HG03039 (cell line): ENCODE results near the gene RIMS4.
"Not testable (repeated sequence)": the region's sequence is repeated elsewhere in the genome, so short reads cannot be mapped to it uniquely, and the experiment has no call there.

ENCODE experiments used
- ATAC-seq: cut with Tn5 transposase; IDR thresholded peaks from one replicate; pipeline ENCODE4 v1.9.1; 2021; ENCODE audit warnings: mild to moderate bottlenecking, moderate library complexity; ENCODE audit not compliant: unreplicated experiment

Gene RIMS4

DNA sequence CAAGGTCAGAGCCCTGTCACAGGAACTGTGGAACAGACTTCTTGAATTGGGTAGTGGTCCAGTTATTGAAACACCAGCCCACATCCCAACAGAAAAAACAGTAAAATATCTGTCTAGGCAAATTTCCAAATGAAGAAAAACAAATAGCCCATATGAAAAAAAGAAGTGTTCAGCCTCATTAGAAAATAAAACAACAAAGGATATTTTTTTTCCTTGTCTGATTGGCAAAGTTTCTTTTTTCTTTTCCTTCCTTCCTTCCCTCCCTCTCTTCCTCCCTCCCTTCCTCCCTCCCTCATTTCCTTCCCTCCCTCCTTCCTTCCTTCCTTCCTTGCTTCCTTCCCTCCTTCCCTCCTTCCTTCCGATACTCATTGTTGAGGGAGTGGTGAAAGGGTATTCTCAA, 20.6 kb upstream of the RIMS4 start:
- no peak for ATAC-seq

DNA sequence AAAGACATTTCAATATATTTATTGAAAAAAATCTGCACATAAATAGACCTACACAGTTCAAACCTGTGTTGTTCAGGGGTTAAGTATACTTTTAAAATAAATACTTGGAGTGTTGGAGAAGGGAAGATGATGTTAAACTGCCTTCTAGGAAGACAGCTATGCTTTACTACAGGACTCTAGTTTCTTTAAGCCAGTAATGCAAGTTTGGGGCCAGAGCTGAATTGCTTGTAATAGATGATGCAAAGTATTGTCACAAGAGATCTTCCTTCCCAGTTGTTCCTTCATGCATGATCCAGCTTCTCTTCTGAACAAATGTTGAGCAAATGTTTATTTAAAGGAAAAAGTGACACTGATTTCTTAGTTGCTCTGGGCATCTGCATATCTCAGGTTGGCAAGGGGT, 20.2 kb upstream of the RIMS4 start:
- no peak for ATAC-seq

DNA sequence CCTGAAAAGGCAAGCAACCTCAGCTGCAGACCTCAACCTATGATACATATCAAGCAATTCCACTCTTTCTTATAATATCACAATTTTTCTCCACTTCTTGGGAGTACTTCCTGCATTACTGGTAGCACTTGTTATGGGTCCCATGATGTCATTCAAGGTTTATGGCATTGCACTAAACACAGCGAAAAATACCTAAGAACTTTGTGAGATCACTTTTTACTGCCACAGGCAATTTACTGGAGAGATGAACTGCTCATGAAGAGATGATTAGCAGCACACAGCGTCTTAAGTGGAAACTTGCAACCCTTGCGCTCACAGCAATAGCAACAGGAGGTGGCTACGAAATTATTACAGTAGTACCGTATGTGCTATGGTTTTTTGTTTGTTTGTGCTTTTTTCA, 19.3 kb upstream of the RIMS4 start:
- no peak for ATAC-seq

DNA sequence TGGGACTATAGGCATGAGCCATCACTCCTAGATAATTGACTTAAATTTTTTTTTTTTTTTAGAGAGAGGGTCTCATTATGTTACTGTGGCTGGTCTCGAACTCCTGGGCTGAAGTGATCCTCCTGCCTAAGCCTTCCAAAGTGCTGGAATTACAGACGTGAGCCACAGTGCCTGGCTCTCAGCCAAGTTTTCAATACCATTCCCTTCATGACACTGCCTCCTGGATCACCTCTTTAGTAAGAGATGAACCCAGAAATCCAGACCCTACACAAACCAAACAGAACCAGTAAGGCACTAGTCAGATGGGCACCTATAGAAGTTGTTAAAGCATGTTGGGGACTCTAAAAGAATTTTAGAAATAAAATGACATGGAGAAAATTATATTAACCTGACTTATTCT, 18.3 kb upstream of the RIMS4 start:
- no peak for ATAC-seq

DNA sequence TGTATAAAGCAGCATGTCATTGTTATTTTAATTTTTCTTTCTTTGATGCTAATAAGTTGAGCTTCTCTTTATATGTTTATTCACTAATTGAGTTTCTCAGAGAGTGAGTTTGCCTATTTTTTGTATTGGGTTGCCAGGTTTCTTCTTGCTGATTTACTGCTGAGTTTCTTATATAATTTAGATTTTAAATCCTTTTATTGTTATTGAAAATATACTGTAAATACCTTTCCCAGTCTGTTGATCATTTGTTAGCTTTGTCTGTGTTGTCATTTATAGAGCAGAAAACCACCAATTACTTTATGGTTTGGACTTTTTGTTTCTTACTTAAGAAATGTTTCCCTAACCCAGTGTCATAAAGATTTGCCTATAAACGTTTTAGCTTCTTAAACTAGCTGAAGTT, 17.1 kb upstream of the RIMS4 start:
- ATAC-seq: no peak

DNA sequence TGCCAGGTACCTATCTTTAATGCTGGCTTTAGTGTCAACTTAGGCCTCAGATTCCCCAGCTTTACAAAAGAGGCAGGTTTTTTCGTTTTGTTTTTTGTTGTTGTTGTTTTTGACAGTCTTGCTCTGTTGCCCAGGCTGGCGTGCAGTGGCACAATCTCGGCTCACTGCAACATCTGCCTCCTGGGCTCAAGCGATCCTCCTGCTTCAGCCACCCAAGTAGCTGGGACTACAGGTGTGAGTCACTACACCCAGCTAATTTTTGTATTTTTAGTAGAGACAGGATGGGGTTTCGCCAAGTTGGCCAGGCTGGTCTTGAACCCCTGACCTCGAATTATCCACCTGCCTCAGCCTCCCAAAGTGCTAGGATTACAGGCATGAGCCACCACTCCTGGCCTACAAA, 11.2 kb upstream of the RIMS4 start:
- not testable (repeated sequence) for ATAC-seq

DNA sequence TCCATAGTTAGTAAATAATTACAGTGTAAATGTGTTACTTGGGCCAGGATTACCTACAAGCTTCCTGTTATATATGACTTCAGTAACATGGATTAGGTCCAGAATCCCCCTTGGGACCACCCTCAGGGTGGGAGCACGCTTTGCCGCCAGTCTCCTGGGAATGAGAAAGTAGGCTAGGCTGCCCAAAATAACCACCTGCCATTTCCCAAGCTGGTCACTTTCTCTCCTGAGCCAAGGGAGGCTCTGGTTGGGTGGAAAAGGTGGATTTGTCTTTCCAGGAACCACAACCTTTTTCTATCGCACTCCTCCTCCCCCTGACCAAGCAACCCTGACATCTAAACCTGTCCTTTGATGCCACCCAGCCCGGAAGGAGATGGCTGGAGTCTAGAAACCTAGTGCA, 9.6 kb upstream of the RIMS4 start:
- ATAC-seq: no peak

DNA sequence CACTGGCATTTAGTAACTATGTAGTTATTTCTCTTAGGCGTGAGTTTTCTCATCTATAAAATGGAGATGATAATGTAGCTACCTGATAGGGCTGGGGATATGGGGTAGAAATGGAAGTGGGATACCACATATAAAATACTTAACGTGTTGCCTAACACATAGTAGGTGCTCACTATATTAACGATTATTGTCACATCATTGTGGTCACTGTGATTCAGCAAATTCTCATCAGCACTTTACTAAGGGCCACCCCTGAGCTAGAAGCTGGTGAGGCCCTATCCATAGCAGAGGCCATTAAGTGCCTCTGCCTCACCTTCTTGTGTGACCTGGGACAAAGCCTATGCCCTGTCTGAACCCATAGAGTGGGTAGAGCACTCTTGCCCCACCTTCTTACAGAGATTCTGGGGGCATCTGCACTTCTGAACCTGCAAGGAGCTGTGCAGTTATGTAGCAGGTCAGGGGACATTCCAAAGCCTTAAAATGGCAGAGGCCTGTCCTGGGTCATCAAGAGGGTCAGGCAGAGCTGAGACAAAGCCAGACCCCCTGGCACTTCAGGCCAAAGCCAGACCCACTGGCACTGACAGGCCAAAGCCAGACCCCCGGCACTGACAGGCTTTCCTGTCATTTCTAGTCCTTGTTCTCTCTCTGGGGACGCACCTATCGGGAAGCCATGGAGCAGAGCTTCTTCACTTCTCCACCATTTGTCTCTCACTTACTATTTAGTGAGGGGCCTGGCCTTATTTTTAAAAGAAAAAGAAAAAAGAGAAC, 7.0 kb upstream of the RIMS4 start:
- ATAC-seq: no peak

DNA sequence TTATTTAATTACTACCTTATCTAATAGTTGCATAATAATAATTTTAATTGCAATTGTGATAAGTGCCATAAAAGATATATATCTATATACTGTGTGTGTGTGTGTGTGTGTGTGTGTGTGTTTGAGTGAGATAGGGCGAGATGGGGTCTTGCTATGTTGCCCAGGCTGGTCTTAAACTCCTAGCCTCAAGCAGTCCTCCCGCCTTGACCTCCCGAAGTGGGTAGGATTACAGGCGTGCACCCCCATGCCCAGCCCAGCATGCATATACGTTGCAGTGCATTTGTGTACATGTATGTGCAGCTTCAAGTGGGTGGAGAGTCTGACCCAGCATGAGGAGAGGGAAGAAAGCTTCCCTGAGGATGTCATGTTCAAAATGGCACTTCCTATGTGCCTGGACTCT, 4.6 kb upstream of the RIMS4 start:
- ATAC-seq: no peak

DNA sequence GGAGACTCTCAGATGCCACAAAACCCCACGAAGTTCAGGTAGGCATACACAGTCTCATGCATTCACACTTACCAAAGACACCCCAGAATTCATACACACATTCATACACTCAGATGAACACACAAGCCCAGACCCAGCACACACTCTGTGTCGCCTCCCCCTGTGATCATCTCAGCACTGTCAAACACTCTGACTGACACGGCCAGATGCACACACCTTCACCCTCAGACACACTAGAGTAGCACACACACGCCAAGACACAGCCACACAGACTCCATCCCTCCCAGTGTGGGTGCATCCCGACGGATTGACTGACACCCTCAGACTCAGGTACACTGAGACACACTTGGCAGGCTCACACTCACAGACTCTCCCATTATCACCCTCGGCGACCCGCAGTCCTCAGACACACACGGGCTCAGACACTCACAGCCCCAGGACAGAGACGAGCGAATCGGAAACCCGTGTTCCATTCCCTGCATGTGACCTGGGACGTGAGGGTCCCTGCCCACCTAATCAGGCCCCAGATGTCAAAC, 872 bp upstream of the RIMS4 start:
- no peak for ATAC-seq

DNA sequence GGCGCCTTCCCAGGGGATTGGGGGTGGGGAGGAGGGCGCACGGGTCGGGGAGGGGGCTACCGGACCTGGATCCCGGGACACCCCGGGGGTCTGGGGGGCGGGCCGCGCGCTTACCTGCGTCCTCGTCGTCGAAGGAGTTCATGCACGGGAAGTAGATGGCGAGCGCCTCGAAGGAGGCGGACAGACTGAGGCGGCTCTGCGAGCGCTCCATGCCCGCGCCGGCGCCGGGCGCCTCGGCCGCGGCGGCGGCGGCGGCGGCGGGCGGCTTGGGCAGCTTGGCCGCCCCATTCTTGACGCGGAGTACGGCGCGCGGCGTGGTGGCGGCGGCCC, 320 bp downstream of the RIMS4 start:
- ATAC-seq: no peak

DNA sequence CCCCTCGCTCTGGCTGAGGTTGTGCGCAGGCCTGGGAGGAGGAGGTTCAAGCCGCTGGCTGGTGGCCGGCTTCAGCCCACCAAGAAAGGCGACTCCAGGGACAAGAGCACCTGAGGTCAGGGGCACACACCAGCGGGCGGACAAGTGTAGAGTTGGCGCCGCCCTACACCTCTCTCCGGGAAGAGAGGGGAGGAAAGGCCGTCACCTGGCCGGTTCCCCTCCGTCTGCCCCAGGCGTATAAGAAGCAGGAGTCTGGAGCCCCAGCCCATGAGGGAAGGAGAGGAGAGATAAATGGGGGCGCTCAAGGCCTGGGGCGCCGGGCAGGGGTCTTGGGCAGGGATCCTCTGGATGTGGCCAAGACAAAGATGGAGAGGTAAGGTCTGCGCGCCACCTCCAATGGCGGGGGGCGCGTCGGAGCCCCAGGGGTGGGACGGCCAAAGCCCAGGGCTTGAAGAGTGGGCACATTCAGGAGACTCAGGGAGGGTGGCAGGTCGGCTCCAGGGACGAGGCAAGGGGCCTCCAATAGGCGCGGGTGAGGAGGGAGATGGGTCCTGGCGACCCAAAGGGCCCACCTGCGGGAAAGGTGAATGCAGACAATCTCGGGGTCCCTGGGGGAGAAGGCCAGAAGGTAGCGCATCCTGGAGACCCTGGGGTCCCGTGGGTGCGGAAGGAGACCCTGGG, 826 bp downstream of the RIMS4 start:
- ATAC-seq: no peak

DNA sequence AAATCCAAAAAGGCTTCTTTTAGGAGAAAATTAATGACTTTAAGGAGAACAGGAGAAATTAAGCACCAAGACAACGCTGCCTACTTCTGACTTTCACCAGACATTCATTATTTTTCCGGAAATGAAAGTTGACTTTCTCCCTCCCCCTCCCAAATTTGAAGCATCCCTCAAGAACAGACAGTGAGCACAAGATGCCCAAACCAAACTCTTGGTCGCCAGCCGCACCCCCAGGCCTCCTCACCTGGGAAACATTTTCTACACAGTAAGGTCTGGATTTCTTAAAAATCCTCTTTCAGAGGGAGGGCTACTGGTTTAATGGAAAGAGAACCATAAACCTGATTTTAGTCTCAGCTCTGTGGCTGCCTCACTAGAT, 2.7 kb downstream of the RIMS4 start:
- ATAC-seq: no peak

DNA sequence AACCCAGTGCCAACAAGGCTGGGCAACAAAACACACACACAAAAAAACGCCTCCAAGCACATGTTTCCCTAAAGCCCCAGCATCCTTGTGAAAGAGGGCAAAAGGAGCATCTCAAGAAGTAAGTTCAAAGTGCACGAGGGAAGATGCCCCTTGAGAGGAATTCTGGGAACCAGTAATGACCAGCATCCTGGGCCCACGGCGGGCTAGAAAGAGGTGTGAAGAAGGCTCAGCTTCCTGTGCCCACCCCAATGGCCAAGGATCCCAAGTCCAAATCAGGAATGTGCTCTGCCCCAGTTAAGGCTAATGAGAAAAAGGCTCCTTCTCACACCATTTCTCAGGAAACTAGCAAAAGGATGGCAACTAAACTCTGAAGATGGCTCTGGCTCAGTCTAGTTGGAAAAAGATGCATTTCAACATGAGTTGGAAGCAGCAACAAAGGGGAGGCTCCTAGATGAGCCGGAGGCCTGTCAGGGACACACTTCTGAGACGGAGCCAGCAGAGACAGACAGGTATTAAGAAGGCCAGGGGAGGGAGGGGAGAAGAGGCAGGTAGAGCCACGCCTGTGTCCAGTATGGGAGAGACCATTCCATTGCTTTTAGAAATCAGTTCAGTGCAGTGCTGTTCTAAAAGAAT, 3.2 kb downstream of the RIMS4 start:
- no peak for ATAC-seq

DNA sequence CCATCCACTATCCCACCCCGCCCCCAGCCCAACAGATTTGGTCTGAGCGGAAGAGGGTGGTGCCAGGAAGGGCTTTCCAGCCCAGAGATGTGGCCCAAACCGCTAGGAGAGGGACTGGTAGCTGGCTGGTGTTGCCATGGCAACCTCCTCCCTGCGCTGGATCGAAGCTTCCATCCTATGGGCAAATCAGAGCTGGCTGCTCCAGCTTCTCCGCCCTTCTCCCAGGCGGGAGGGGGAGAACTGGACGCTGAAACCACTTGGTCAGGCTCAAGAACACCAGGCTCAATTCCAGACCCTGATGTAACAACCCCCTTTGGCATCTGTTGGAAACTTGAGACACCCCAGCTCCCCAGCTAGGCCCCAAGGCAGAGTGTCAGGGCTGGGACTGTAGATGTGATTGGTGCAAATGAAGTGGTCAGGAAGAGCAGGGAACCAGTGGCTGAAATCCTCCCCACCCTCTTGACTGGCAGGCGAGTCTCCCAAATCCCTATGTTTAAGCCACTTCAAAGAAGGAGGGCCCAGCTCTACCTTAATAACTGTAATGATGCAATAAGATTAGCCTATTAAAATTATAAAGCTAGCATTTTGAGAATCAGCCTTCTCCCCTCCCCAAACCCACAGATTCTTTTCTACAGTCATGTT, 4.2 kb downstream of the RIMS4 start:
- ATAC-seq: no peak

DNA sequence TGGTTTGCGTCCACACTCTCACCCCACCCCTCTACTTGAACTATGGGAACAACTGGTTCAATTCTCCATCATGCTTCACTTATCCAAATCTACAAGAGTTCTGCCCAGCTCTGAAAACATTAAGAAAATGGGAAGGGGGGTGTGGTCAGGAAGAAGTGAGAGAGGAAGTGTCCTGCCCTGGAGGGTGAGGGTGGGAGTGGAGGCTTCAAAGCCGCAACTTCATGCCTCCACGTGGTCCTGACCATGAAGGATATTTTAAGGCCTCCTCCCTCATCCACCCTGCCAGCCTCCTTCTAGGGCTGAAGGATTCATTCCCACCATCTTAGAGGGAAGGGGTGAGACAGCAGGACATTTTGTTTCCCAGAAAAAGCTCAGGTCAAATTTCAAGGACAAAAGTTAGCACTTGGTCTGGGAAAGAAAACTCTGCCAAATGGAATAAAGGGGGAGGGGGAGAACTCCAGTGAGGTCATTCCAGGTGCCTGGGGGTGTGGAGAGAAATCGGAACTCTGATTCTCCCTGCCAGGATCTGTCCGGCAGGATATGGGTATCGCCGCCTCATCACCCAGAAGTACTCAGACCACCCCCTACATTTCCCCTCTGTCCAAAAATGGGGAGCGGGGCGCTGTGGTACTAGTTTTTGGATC, 4.9 kb downstream of the RIMS4 start:
- no peak for ATAC-seq

DNA sequence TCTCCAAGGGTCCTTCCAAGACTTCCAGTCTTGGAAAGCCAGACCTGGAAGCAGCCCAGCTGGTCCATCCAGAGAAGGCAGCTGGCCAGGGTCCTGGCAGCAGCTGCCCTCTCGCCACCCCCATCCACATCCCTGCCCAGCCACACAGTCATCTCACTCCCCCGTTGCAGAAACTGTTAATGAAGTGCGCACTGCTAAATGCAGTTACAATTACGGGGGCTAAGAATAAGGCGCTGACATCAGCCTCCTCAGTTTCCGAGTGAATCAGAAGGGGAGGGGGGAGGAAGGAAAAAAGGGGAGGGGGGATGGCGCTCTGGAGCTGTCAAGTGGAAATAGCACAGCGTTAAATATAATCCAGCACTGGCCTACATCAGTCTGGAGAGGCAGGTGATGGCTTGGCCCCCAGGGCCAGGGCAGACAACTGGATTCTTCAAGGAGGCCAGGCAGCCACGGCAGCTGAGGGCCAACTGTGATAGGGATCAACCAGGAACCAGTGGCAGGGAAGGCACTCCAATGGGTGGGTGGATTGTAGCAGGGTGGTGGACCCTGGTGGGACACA, 6.9 kb downstream of the RIMS4 start:
- ATAC-seq: no peak

DNA sequence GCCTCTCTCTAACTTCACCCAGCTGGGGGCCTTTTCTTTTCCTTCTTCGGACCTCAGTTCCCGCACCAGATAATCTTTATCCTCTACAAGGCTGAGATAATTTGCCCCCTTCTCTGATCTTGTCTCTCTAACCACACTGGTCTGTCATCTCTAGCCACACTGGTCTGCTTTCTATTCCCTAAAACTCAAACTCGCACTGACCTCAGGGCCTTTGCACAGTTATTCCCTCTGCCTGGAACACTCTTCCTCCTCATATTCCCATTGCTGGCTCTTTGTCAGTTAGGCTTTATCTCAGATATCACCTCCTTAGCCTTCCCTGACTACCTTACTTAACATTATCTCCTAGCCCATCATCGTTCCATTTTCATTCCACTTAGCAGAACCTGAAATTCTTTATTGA, 7.6 kb downstream of the RIMS4 start:
- no peak for ATAC-seq

DNA sequence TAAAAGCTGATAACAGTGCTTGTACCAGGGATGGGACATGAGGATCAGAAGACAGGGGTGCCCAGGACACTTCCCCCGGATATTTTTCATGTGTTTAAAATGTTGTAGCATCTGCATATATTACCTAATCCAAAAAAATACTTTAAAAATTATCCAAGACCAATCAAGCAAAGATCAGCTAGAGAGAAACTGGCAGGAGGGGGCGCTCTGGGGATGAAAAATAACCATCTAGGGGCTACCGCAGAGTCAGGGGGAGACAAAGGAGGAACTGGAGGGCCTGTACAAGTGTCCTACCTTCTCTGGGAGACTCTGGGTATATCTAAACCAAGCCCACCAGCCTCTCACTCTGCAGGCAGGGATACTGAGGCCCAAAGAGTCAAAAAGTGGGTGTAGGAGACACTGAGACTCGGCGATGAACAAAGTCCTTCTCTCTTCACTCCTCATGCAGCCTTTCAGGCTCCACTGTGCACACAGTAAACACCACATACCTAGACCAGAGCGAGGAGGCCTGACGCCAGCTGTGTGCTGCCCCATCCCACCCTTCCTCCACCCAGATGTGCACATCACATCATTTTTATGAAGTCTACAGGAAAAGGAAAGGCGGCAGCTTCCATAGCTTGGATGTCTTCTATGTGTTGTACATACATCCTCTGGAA, 9.8 kb downstream of the RIMS4 start:
- no peak for ATAC-seq

DNA sequence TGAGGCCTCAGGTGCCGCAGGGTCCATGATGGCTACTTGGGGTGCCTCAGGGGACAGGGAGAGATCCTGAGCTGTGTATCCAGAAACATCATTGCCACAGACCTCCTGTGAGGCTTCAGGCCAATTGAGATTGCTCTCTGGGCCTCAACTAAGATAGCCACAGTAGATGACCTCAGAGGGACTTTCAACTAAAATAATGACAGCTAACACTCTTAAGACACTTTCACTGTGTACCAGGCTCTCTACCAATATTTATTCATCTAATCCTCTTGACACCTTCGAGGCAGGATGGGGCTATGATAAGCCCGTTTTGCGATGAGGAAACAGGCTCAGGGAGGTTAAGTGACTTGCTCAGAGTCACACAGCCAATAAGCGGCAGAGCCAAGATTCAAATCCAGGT, 10.7 kb downstream of the RIMS4 start:
- ATAC-seq: no peak
